Colonic mucosa (tissue), 4 donors: ENCODE data around the gene DOCK11. TPM values are rescaled to one million over a fixed set of nuclear protein-coding genes. Genes with fewer than 3 reads are reported as not detected.

Experiments
- DNase-seq: peaks from one replicate; pipeline ENCODE4 v3.0.0-alpha.2; 2020
- H3K27ac ChIP-seq: fragments of 200-600 bp; one replicate; pipeline ENCODE4 v1.8.0; 2021
- H3K27me3 ChIP-seq: fragments of 200-600 bp; one replicate; pipeline ENCODE4 v1.8.0; 2021
- H3K36me3 ChIP-seq: fragments of 200-600 bp; one replicate; pipeline ENCODE4 v1.8.0; 2021
- H3K4me1 ChIP-seq: fragments of 200-600 bp; one replicate; pipeline ENCODE4 v1.8.0; 2021; ENCODE audit warnings: mild to moderate bottlenecking
- H3K4me3 ChIP-seq: fragments of 200-600 bp; one replicate; pipeline ENCODE4 v1.8.0; 2021
- H3K9ac ChIP-seq, 2 donors: one replicate each; pipeline ENCODE4 v1.7.0; 2013; ENCODE audit warnings: control low read depth in 2 of 2, low read depth in 2 of 2, low read length in 2 of 2
- H3K9me3 ChIP-seq: fragments of 200-600 bp; one replicate; pipeline ENCODE4 v1.8.0; 2021
- intact Hi-C: fragments of 100-400 bp; cut with DNase I; formaldehyde crosslinking; loops from one replicate; pipeline ENCODE4 v1.14.1; 2022
- total RNA-seq, 2 donors: library from RNA; stranded (reverse); fragmentation: NEBNext Ultra II Directional in 1 of 2; extraction: Animal tissue kit (Norgen Biotek cat#: 25700) in 1 of 2; gene quantifications; one replicate each; pipeline ENCODE4 v1.2.1, GENCODE V29; 2021
- TF ChIP-seq, protein P1 (sequence below): fragments of 200-600 bp; IDR thresholded peaks from one replicate; pipeline ENCODE4 v1.8.0; 2022; ENCODE audit warnings: antibody characterized with exemption, mild to moderate bottlenecking
- donor health status: healthy.
- donor health status: DM: no; HTN: no; CAD: no.
- donor health status: DM: no; HTN: no; CAD: no.

Gene DOCK11
- total RNA-seq, 2 donors from 2014 or later, result 3.3 to 8.7 TPM

DNA sequence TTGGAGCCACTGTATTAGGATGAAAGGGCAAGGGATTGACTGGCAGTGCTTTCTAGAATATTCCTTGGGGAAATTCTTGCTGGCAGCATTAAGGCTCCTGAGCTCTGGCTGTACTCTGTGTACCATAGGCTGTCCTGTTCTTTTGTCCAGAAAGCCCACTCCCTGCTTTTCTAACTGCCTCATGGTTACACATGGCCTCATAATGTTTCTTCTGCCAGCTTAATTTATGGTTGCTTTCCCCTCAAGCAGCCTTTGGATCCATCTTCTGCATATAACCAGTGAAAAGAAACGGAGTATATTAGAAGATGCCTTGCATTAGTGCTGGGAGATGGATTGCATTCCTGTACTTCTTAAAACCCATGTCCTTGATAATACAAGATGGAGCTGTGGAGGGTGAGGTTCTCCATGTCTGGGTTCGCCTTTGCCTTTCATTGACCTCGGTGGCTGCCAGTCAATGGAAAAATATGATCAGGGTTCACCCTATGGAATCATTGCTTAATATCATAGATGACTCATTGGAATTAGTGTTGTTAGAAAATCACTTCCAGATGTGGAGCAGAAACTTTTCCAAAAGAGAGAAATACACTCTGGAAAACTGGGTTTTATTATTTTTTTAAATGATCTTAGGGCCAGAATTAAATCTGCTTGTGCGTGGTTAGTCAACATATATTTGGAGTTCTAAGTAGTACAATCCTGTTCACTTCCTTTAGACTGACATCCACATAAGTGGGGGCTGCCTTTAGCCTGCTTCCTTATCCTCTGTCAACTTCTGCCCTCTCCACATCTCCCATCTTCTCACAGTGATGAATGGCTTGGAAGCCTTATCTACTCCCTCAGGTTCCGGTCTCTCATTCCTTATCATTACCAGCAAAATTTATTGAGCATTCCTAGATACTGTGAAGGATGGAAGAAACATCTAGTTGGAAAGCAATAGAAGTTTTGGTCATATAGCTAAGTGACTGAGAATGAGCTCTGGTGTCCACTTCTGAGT is 24.9 kb downstream of the DOCK11 start:
- TF ChIP-seq, protein P1, sequence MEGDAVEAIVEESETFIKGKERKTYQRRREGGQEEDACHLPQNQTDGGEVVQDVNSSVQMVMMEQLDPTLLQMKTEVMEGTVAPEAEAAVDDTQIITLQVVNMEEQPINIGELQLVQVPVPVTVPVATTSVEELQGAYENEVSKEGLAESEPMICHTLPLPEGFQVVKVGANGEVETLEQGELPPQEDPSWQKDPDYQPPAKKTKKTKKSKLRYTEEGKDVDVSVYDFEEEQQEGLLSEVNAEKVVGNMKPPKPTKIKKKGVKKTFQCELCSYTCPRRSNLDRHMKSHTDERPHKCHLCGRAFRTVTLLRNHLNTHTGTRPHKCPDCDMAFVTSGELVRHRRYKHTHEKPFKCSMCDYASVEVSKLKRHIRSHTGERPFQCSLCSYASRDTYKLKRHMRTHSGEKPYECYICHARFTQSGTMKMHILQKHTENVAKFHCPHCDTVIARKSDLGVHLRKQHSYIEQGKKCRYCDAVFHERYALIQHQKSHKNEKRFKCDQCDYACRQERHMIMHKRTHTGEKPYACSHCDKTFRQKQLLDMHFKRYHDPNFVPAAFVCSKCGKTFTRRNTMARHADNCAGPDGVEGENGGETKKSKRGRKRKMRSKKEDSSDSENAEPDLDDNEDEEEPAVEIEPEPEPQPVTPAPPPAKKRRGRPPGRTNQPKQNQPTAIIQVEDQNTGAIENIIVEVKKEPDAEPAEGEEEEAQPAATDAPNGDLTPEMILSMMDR, result no peak
- intact Hi-C loops, result no loop called here
- no peaks in the 10 kb centered on the region for H3K4me1 ChIP-seq
- no peak overlapping the region for H3K27ac ChIP-seq
- H3K27me3 ChIP-seq, result no peaks in the 10 kb centered on the region
- H3K9me3 ChIP-seq, result no peaks in the 10 kb centered on the region
- H3K36me3 ChIP-seq, result no peaks in the 10 kb centered on the region
- H3K9ac ChIP-seq, result no peak overlapping the region
- no peak overlapping the region for H3K4me3 ChIP-seq
- no peak for DNase-seq

DNA sequence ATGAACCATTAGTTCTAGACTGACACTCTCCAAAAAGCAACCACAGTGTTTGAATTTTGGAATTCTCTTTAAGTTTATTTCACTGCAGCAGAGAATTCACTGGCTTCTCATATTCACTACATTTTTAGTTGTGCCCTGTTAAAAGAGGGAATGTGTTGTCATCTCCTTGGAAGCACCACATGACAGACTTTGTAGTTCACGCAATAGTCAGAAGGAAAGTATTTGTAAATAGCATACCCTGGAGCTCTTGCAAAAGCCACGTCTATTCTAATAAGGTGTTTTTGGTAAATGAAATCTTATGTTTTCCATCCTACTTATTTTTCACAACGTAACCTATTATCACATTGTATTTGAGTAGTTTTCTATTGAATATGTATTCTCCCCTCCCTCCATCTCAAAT is 25.8 kb downstream of the DOCK11 start:
- H3K4me1 ChIP-seq, result no peaks in the 10 kb centered on the region
- no peaks in the 10 kb centered on the region for H3K27me3 ChIP-seq
- H3K36me3 ChIP-seq, result no peaks in the 10 kb centered on the region
- TF ChIP-seq, protein P1, result no peak
- H3K27ac ChIP-seq, result no peak overlapping the region
- intact Hi-C loops, result no loop called here
- H3K9ac ChIP-seq, result no peak overlapping the region
- no peak for DNase-seq
- no peak overlapping the region for H3K4me3 ChIP-seq
- H3K9me3 ChIP-seq, result no peaks in the 10 kb centered on the region

DNA sequence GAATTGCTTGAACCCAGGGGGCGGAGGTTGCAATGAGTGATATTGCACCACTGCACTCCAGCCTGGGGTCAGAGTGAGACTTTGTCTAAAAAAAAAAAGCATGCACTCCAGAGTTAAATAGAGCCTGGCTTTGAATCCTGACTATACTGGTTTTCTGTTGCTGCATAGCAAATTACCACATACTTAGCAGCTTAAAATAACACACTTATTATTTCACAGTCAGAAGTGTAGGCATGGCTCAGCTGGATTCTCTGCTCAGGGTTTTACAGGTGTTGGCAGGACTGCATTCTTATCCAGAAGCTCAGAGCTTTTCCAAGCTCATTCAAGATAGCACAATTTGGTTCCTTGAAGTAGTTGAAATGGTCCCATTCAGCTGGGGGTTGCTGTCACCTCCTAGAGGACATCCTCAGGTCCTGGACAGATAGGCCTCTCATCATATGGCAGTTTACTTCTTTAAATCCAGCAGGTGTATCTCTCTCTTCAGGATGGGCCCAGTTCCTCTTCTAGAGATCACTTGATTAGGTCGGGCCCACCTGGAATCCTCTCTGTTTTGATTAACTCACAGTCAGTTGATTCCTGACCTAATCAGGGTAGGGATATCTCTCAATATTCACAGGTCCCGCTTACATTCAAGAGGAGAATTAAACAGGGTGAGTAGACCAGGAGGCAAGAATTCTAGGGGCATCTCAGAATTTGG is 26.8 kb downstream of the DOCK11 start:
- no peaks in the 10 kb centered on the region for H3K36me3 ChIP-seq
- H3K27me3 ChIP-seq, result no peaks in the 10 kb centered on the region

DNA sequence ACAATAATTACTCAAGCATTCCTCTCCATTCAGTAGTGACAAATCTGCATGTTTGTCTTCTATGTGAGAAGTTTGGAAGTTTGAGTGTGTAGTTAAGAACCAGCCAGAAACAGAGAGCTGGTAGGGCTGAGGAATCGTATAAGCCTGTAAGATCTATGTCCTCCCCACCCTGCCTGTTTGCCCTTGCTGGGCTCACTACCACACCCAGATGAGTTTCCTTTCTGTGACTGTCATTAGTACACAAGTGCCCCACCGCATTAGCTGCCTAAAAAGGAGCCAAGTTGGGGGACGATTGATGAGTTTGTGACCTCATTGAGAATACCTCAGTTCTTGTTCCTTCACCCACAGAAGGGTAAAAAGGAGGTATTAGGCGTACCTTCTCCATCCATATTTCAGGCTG is 28.3 kb downstream of the DOCK11 start:
- Histone ChIP-seq H3K4me1 (no peaks in the 10 kb centered on the region), H3K36me3 (no peaks in the 10 kb centered on the region), H3K4me3 (no peak overlapping the region), H3K9me3 (no peaks in the 10 kb centered on the region), H3K27me3 (no peaks in the 10 kb centered on the region), H3K9ac (no peak overlapping the region), H3K27ac (no peak overlapping the region)
- intact Hi-C loops, result no loop called here
- no peak for DNase-seq
- TF ChIP-seq, protein P1, result no peak

More for the DNA sequence above, 26.8 kb downstream of the DOCK11 start:
- Histone ChIP-seq H3K4me1 (no peaks in the 10 kb centered on the region), H3K4me3 (no peak overlapping the region), H3K27ac (no peak overlapping the region), H3K9me3 (no peaks in the 10 kb centered on the region), H3K9ac (no peak overlapping the region)
- TF ChIP-seq, protein P1, result no peak
- DNase-seq, result no peak
- intact Hi-C loops, result no loop called here

DNA sequence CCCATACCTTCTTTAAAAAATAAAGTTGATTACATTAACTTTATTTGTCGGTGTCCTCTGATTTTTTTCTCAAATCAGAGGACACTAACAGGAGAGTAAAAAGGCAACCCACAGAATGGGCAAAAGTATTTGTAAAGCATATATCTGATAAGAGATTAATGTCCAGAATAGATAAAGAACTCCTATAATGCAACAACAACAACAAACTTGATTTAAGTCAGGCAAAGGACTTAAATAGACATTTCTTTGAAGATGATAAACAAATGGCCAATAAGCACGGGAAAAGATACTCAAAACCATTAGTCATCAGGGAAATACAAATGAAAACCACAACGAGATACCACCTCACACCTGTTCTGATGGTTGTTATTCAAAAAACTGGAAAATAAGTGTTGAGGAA is 28.7 kb downstream of the DOCK11 start:
- Histone ChIP-seq H3K4me3 (no peak overlapping the region), H3K4me1 (no peaks in the 10 kb centered on the region), H3K27ac (no peak overlapping the region), H3K27me3 (no peaks in the 10 kb centered on the region), H3K36me3 (no peaks in the 10 kb centered on the region), H3K9ac (no peak overlapping the region), H3K9me3 (no peaks in the 10 kb centered on the region)
- intact Hi-C loops, result no loop called here
- no peak for DNase-seq
- TF ChIP-seq, protein P1, result no peak
